ENCODE results near the gene PRF1. TPM values are rescaled to one million over a fixed set of nuclear protein-coding genes. Genes with fewer than 3 reads are reported as not detected.
A peak's percentile ranks its signal among the peaks of the same experiment; 100 is the strongest.

Gene PRF1
- total and polyA plus RNA-seq, 2 donors from 2014 or later, result 1.4 to 8.8 TPM

GRCh38 chr10:70592186-70592735 is 10.3 kb downstream of the PRF1 start:
- intact Hi-C loops (cut with DNase I), result no loop called here
- no peak overlapping the region for H3K9ac ChIP-seq (ENCODE audit: low read length in 3 of 3)
- no peaks in the 10 kb centered on the region for H3K36me3 ChIP-seq (ENCODE audit: control insufficient read depth in 2 of 3, insufficient read depth in 3 of 3, low read length in 3 of 3)
- no peaks in the 10 kb centered on the region for H3K9me3 ChIP-seq (ENCODE audit: control insufficient read depth in 2 of 3, insufficient read depth in 1 of 3, low read length in 3 of 3)
- H3K27me3 ChIP-seq (ENCODE audit: control insufficient read depth, insufficient read depth, low read length), result no peaks in the 10 kb centered on the region
- FAIRE-seq (no peak), DNase-seq (no peak)
- H3K27ac ChIP-seq (ENCODE audit: low read depth in 2 of 2, low read length in 2 of 2), result no peak overlapping the region
- no peaks in the 10 kb centered on the region for H3K4me1 ChIP-seq (ENCODE audit: control insufficient read depth in 2 of 3, insufficient read depth in 2 of 3, low read depth in 1 of 3, low read length in 3 of 3)
- H3K4me3 ChIP-seq (ENCODE audit: low read length in 3 of 3), result no peak overlapping the region
- TF ChIP-seq CTCF (IDR thresholded peaks at IDR 0.05; ENCODE audit: borderline replicate concordance, extremely low read depth, insufficient read depth), result no peak

- Histone ChIP-seq H3K27me3 (ENCODE audit: control insufficient read depth, insufficient read depth, low read length) (no peaks in the 10 kb centered on the region), H3K4me3 (ENCODE audit: low read length in 3 of 3) (no peak overlapping the region), H3K4me1 (ENCODE audit: control insufficient read depth in 2 of 3, insufficient read depth in 2 of 3, low read depth in 1 of 3, low read length in 3 of 3) (no peaks in the 10 kb centered on the region), H3K9ac (ENCODE audit: low read length in 3 of 3) (no peak overlapping the region), H3K36me3 (ENCODE audit: control insufficient read depth in 2 of 3, insufficient read depth in 3 of 3, low read length in 3 of 3) (no peaks in the 10 kb centered on the region), H3K9me3 (ENCODE audit: control insufficient read depth in 2 of 3, insufficient read depth in 1 of 3, low read length in 3 of 3) (no peaks in the 10 kb centered on the region), H3K27ac (ENCODE audit: low read depth in 2 of 2, low read length in 2 of 2) (no peak overlapping the region)
- no peak for TF ChIP-seq CTCF (IDR thresholded peaks at IDR 0.05; ENCODE audit: borderline replicate concordance, extremely low read depth, insufficient read depth)
- no peak for FAIRE-seq
- peak in 3 of 5 donors; percentile 37 to 82 (median 56) for DNase-seq
- intact Hi-C loops (cut with DNase I), result no loop called here
These were observed 11.7 kb downstream of the PRF1 start for GRCh38 chr10:70590655-70591416.

GRCh38 chr10:70589762-70590654 is 12.5 kb downstream of the PRF1 start:
- TF ChIP-seq CTCF (IDR thresholded peaks at IDR 0.05; ENCODE audit: borderline replicate concordance, extremely low read depth, insufficient read depth), result no peak
- Histone ChIP-seq H3K27me3 (ENCODE audit: control insufficient read depth, insufficient read depth, low read length) (no peaks in the 10 kb centered on the region), H3K36me3 (ENCODE audit: control insufficient read depth in 2 of 3, insufficient read depth in 3 of 3, low read length in 3 of 3) (no peaks in the 10 kb centered on the region), H3K9ac (ENCODE audit: low read length in 3 of 3) (no peak overlapping the region), H3K27ac (ENCODE audit: low read depth in 2 of 2, low read length in 2 of 2) (no peak overlapping the region), H3K4me3 (ENCODE audit: low read length in 3 of 3) (no peak overlapping the region), H3K9me3 (ENCODE audit: control insufficient read depth in 2 of 3, insufficient read depth in 1 of 3, low read length in 3 of 3) (no peaks in the 10 kb centered on the region), H3K4me1 (ENCODE audit: control insufficient read depth in 2 of 3, insufficient read depth in 2 of 3, low read depth in 1 of 3, low read length in 3 of 3) (no peaks in the 10 kb centered on the region)
- DNase-seq (peak in 2 of 5 donors; percentile 32 to 85), FAIRE-seq (no peak)
- intact Hi-C loops (cut with DNase I), result no loop called here

All from kidney (tissue), 14 donors.